ENCODE data around the gene ANKS1A.

ANKS1A gene

GRCh38 chr6:35040398-35040797, 151.3 kb downstream of the ANKS1A start:
- no peak for DNase-seq
- Histone ChIP-seq H3K4me3 (ENCODE audit: low read depth, low read length) (no peak overlapping the region), H3K36me3 (replicated peaks) (no peaks in the 10 kb centered on the region), H3K27me3 (replicated peaks) (no peaks in the 10 kb centered on the region), H3K27ac (no peak overlapping the region)
- in situ Hi-C loops (cut with HindIII; ENCODE audit: low pct_ligation_motif_present, low sequenced_read_pairs), result no loop called here
- no peak for TF ChIP-seq CTCF (IDR thresholded peaks at IDR 0.05; ENCODE audit: low read depth, low read length, missing control alignments)

- H3K36me3 ChIP-seq (replicated peaks), result no peaks in the 10 kb centered on the region
- DNase-seq, result no peak
- TF ChIP-seq CTCF (IDR thresholded peaks at IDR 0.05; ENCODE audit: low read depth, low read length, missing control alignments), result no peak
- H3K27ac ChIP-seq, result no peak overlapping the region
- no peak overlapping the region for H3K4me3 ChIP-seq (ENCODE audit: low read depth, low read length)
- no peaks in the 10 kb centered on the region for H3K27me3 ChIP-seq (replicated peaks)
- in situ Hi-C loops (cut with HindIII; ENCODE audit: low pct_ligation_motif_present, low sequenced_read_pairs), result no loop called here
Measured at GRCh38 chr6:35041086-35041861, 152.2 kb downstream of the ANKS1A start.

- in situ Hi-C loops (cut with HindIII; ENCODE audit: low pct_ligation_motif_present, low sequenced_read_pairs), result no loop called here
- TF ChIP-seq CTCF (IDR thresholded peaks at IDR 0.05; ENCODE audit: low read depth, low read length, missing control alignments), result no peak
- H3K4me3 ChIP-seq (ENCODE audit: low read depth, low read length), result no peak overlapping the region
- H3K27ac ChIP-seq, result no peak overlapping the region
- no peaks in the 10 kb centered on the region for H3K27me3 ChIP-seq (replicated peaks)
- H3K36me3 ChIP-seq (replicated peaks), result no peaks in the 10 kb centered on the region
- no peak for DNase-seq
Measured at GRCh38 chr6:35042031-35042815, 153.2 kb downstream of the ANKS1A start.

GRCh38 chr6:35043381-35044130, 154.5 kb downstream of the ANKS1A start:
- no peak for TF ChIP-seq CTCF (IDR thresholded peaks at IDR 0.05; ENCODE audit: low read depth, low read length, missing control alignments)
- in situ Hi-C loops (cut with HindIII; ENCODE audit: low pct_ligation_motif_present, low sequenced_read_pairs), result no loop called here
- H3K27me3 ChIP-seq (replicated peaks), result no peaks in the 10 kb centered on the region
- H3K36me3 ChIP-seq (replicated peaks), result no peaks in the 10 kb centered on the region
- no peak overlapping the region for H3K4me3 ChIP-seq (ENCODE audit: low read depth, low read length)
- H3K27ac ChIP-seq, result no peak overlapping the region
- no peak for DNase-seq

GRCh38 chr6:35044145-35044745, 155.2 kb downstream of the ANKS1A start:
- no peak overlapping the region for H3K27ac ChIP-seq
- in situ Hi-C loops (cut with HindIII; ENCODE audit: low pct_ligation_motif_present, low sequenced_read_pairs), result no loop called here
- no peaks in the 10 kb centered on the region for H3K27me3 ChIP-seq (replicated peaks)
- no peak overlapping the region for H3K4me3 ChIP-seq (ENCODE audit: low read depth, low read length)
- H3K36me3 ChIP-seq (replicated peaks), result no peaks in the 10 kb centered on the region
- TF ChIP-seq CTCF (IDR thresholded peaks at IDR 0.05; ENCODE audit: low read depth, low read length, missing control alignments), result no peak
- DNase-seq, result no peak

Measured in brain microvascular endothelial cell (primary cell).